Measurements from ENCODE around the gene RPL31. TPM values are rescaled to one million over a fixed set of nuclear protein-coding genes. Genes with fewer than 3 reads are reported as not detected.

Gene RPL31
- total RNA-seq, 4 donors from 2014 or later, result 1,177 to 1,447 (median 1,367) TPM

GRCh38 chr2:100998235-100998573 lies 3.9 kb upstream of the RPL31 start:
- ATAC-seq (ENCODE audit: low FRiP score), result no peak
- TF ChIP-seq CTCF (IDR thresholded peaks at IDR 0.05), result no peak
- no peak for DNase-seq (ENCODE audit: low spot score)

- ATAC-seq (ENCODE audit: low FRiP score) (no peak), DNase-seq (ENCODE audit: low spot score) (no peak)
- TF ChIP-seq CTCF (IDR thresholded peaks at IDR 0.05), result no peak
Measured at GRCh38 chr2:100999995-101000394, 2.1 kb upstream of the RPL31 start.

GRCh38 chr2:101002562-101003277 lies 631 bp downstream of the RPL31 start:
- ATAC-seq (ENCODE audit: low FRiP score), result no peak
- DNase-seq (ENCODE audit: low spot score), result no peak
- TF ChIP-seq CTCF (IDR thresholded peaks at IDR 0.05), result no peak

- ATAC-seq (ENCODE audit: low FRiP score), result no peak
- no peak for TF ChIP-seq CTCF (IDR thresholded peaks at IDR 0.05)
Measured at GRCh38 chr2:101003278-101003775, 1.2 kb downstream of the RPL31 start.

GRCh38 chr2:101004620-101005325 lies 2.7 kb downstream of the RPL31 start:
- ATAC-seq (ENCODE audit: low FRiP score), result no peak
- no peak for DNase-seq (ENCODE audit: low spot score)
- no peak for TF ChIP-seq CTCF (IDR thresholded peaks at IDR 0.05)

More at GRCh38 chr2:101003278-101003775, 1.2 kb downstream of the RPL31 start:
- DNase-seq (ENCODE audit: low spot score), result no peak

GRCh38 chr2:101006065-101006715 lies 4.1 kb downstream of the RPL31 start:
- no peak for TF ChIP-seq CTCF (IDR thresholded peaks at IDR 0.05)
- ATAC-seq (ENCODE audit: low FRiP score), result no peak
- DNase-seq (ENCODE audit: low spot score), result no peak
